Mesendoderm (in vitro differentiated cells): ENCODE measurements around the gene SNRNP48.

Experiments used
- DNase-seq: peaks from one replicate; pipeline ENCODE4 v3.0.0; 2013
- H2AK5ac ChIP-seq: 2 replicates; pipeline ENCODE4 v1.6.1; 2013; ENCODE audit warnings: low read length, inconsistent platforms
- H2BK120ac ChIP-seq: 2 replicates; pipeline ENCODE4 v1.6.1; 2013; ENCODE audit warnings: low read depth, mild to moderate bottlenecking, low read length, moderate library complexity, mixed read lengths
- H2BK15ac ChIP-seq: replicated peaks from 2 replicates; pipeline ENCODE4 v1.6.1; 2013; ENCODE audit warnings: low read depth, mild to moderate bottlenecking, moderate library complexity
- H2BK5ac ChIP-seq: 2 replicates; pipeline ENCODE4 v1.6.1; 2013; ENCODE audit warnings: low read length, inconsistent platforms
- H3K18ac ChIP-seq: 2 replicates; pipeline ENCODE4 v1.6.1; 2013; ENCODE audit warnings: mild to moderate bottlenecking, low read length, mixed read lengths
- H3K23ac ChIP-seq: one replicate; pipeline ENCODE4 v1.6.1; 2013; ENCODE audit warnings: low read length
- H3K27ac ChIP-seq: 2 replicates; pipeline ENCODE4 v1.5.1; 2013; ENCODE audit warnings: low read depth, mild to moderate bottlenecking, inconsistent platforms, low read length, moderate library complexity
- H3K27me3 ChIP-seq: 2 replicates; pipeline ENCODE4 v1.6.1; 2013; ENCODE audit warnings: low read length, control low read depth, mild to moderate bottlenecking, inconsistent platforms; ENCODE audit not compliant: insufficient read depth, poor library complexity
- H3K36me3 ChIP-seq: 2 replicates; pipeline ENCODE4 v1.6.1; 2013; ENCODE audit warnings: low read length, inconsistent platforms; ENCODE audit not compliant: control insufficient read depth, insufficient read depth
- H3K4ac ChIP-seq: one replicate; pipeline ENCODE4 v1.6.1; 2013; ENCODE audit warnings: low read depth, mild to moderate bottlenecking, low read length, moderate library complexity
- H3K4me1 ChIP-seq: 2 replicates; pipeline ENCODE4 v1.6.1; 2013; ENCODE audit warnings: low read depth, low read length, inconsistent platforms; ENCODE audit not compliant: control insufficient read depth
- H3K4me2 ChIP-seq: 2 replicates; pipeline ENCODE4 v1.6.1; 2013; ENCODE audit warnings: low read length
- H3K4me3 ChIP-seq: 2 replicates; pipeline ENCODE4 v1.5.1; 2013; ENCODE audit warnings: mild to moderate bottlenecking, low read length
- H3K56ac ChIP-seq: one replicate; pipeline ENCODE4 v1.6.1; 2013; ENCODE audit warnings: low read length
- H3K79me1 ChIP-seq: 2 replicates; pipeline ENCODE4 v1.6.1; 2013; ENCODE audit warnings: low read length, inconsistent platforms
- H3K79me2 ChIP-seq: 2 replicates; pipeline ENCODE4 v1.6.1; 2013; ENCODE audit warnings: mild to moderate bottlenecking, low read length; ENCODE audit not compliant: control insufficient read depth, insufficient read depth
- H3K9ac ChIP-seq: 2 replicates; pipeline ENCODE4 v1.6.1; 2013; ENCODE audit warnings: low read length, inconsistent platforms
- H4K5ac ChIP-seq: one replicate; pipeline ENCODE4 v1.6.1; 2013; ENCODE audit warnings: low read length
- H4K8ac ChIP-seq: one replicate; pipeline ENCODE4 v1.6.1; 2013; ENCODE audit warnings: low read depth, mild to moderate bottlenecking, control low read depth, low read length, moderate library complexity
- WGBS: extraction: QIAGEN DNeasy Blood & Tissue Kit; methylation state at CpG from one replicate; pipeline ENCODE4 v1.1.7; 2013; ENCODE audit warnings: low lambda C conversion rate, missing lambda C conversion rate; ENCODE audit not compliant: insufficient coverage; ENCODE audit errors: extremely low coverage; 5-methylcytosine and 5-hydroxymethylcytosine counted together

SNRNP48 gene

GRCh38 chr6:7589221-7589620 is 777 bp upstream of the SNRNP48 start:
- H3K27ac ChIP-seq, result no peak overlapping the region
- H3K4me1 ChIP-seq, result peaks cover 5% of the 10 kb centered on the region
- peaks cover 24% of the 10 kb centered on the region for H3K79me2 ChIP-seq
- H2BK5ac ChIP-seq, result no peak overlapping the region
- H4K5ac ChIP-seq, result no peak overlapping the region
- H2AK5ac ChIP-seq, result no peak overlapping the region
- no peak overlapping the region for H3K56ac ChIP-seq
- H4K8ac ChIP-seq, result no peak overlapping the region
- H2BK15ac ChIP-seq, result no peak overlapping the region
- H2BK120ac ChIP-seq, result no peak overlapping the region
- H3K4me2 ChIP-seq, result no peak overlapping the region
- no peak overlapping the region for H3K23ac ChIP-seq
- H3K4me3 ChIP-seq, result no peak overlapping the region
- H3K36me3 ChIP-seq, result peaks cover 2% of the 10 kb centered on the region
- H3K79me1 ChIP-seq, result peaks cover 15% of the 10 kb centered on the region
- no CpG with 5 or more reads among the region's 3 CpGs for WGBS
- no peak overlapping the region for H3K18ac ChIP-seq
- H3K27me3 ChIP-seq, result no peaks in the 10 kb centered on the region
- no peak overlapping the region for H3K4ac ChIP-seq
- no peak overlapping the region for H3K9ac ChIP-seq
- DNase-seq, result no peak

- Histone ChIP-seq H3K4ac (no peak overlapping the region), H3K9ac (peak overlapping the region; percentile 93), H4K8ac (no peak overlapping the region), H2BK120ac (no peak overlapping the region), H3K27me3 (no peaks in the 10 kb centered on the region), H3K4me3 (peak overlapping the region; percentile 88), H3K36me3 (peaks cover 4% of the 10 kb centered on the region), H3K56ac (peak overlapping the region; percentile 94), H3K4me2 (peak overlapping the region; percentile 71), H2BK5ac (no peak overlapping the region), H3K23ac (no peak overlapping the region), H4K5ac (no peak overlapping the region), H2BK15ac (no peak overlapping the region), H3K27ac (no peak overlapping the region), H3K79me1 (peaks cover 15% of the 10 kb centered on the region), H3K4me1 (peaks cover 5% of the 10 kb centered on the region), H3K18ac (no peak overlapping the region), H2AK5ac (no peak overlapping the region), H3K79me2 (peaks cover 24% of the 10 kb centered on the region)
- WGBS, result no CpG with 5 or more reads among the region's 10 CpGs
- DNase-seq, result peak; percentile 3
Observed at GRCh38 chr6:7590918-7591302, 912 bp downstream of the SNRNP48 start.

- H3K27ac ChIP-seq, result no peak overlapping the region
- H2AK5ac ChIP-seq, result no peak overlapping the region
- H3K79me2 ChIP-seq, result peaks cover 24% of the 10 kb centered on the region
- H3K36me3 ChIP-seq, result peaks cover 4% of the 10 kb centered on the region
- DNase-seq, result no peak
- H3K18ac ChIP-seq, result no peak overlapping the region
- no peak overlapping the region for H3K9ac ChIP-seq
- H3K23ac ChIP-seq, result no peak overlapping the region
- no peaks in the 10 kb centered on the region for H3K27me3 ChIP-seq
- no peak overlapping the region for H2BK15ac ChIP-seq
- no peak overlapping the region for H2BK5ac ChIP-seq
- H3K79me1 ChIP-seq, result peaks cover 15% of the 10 kb centered on the region
- WGBS, result no CpG with 5 or more reads among the region's 5 CpGs
- H3K4me2 ChIP-seq, result peak overlapping the region; percentile 19
- H4K8ac ChIP-seq, result no peak overlapping the region
- H3K56ac ChIP-seq, result no peak overlapping the region
- H3K4me3 ChIP-seq, result no peak overlapping the region
- no peak overlapping the region for H4K5ac ChIP-seq
- H2BK120ac ChIP-seq, result no peak overlapping the region
- no peak overlapping the region for H3K4ac ChIP-seq
- peaks cover 5% of the 10 kb centered on the region for H3K4me1 ChIP-seq
Observed at GRCh38 chr6:7591770-7592169, 1.8 kb downstream of the SNRNP48 start.

GRCh38 chr6:7593229-7593628 is 3.2 kb downstream of the SNRNP48 start:
- no peak overlapping the region for H4K8ac ChIP-seq
- no peak overlapping the region for H3K4me3 ChIP-seq
- no peak overlapping the region for H3K56ac ChIP-seq
- H3K4ac ChIP-seq, result no peak overlapping the region
- H2BK15ac ChIP-seq, result no peak overlapping the region
- H3K27me3 ChIP-seq, result no peaks in the 10 kb centered on the region
- no peak overlapping the region for H3K18ac ChIP-seq
- no peak overlapping the region for H3K9ac ChIP-seq
- H3K79me1 ChIP-seq, result peaks cover 15% of the 10 kb centered on the region
- WGBS, result no CpG with 5 or more reads among the region's 1 CpG
- H3K36me3 ChIP-seq, result peaks cover 4% of the 10 kb centered on the region
- peaks cover 5% of the 10 kb centered on the region for H3K4me1 ChIP-seq
- H4K5ac ChIP-seq, result no peak overlapping the region
- H3K79me2 ChIP-seq, result peaks cover 24% of the 10 kb centered on the region
- no peak overlapping the region for H3K27ac ChIP-seq
- H2AK5ac ChIP-seq, result no peak overlapping the region
- no peak overlapping the region for H2BK5ac ChIP-seq
- no peak overlapping the region for H2BK120ac ChIP-seq
- H3K23ac ChIP-seq, result peak overlapping the region; percentile 3
- DNase-seq, result no peak
- no peak overlapping the region for H3K4me2 ChIP-seq

DNA sequence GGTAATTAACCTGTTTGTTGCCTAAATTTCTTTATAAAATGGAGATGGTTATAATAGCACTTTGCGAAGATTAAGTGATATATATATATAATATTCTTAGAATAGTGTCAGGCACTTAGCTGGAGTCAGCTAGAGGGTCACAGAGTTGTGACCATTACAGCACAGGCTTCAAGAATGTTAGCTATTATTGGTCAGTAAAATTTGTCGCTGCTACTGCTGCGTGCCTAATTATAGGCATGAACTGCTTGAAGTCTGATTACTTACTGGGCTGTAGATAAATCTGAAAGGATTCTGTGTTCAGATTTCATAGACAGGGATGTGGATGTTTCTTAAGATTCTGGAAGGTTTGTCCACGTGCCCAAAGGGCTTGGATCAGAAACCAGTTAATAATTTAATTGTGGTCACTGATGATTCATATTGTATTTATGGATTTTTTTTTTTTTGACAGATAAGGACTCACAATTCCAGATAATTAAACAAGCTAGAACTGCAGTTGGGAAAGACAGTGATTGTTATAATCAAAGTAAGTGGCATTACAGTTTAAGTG is 4.7 kb downstream of the SNRNP48 start:
- WGBS, result 100% methylated on average over 1 of the region's 4 CpGs
- Histone ChIP-seq H3K9ac (no peak overlapping the region), H2BK15ac (no peak overlapping the region), H3K36me3 (peaks cover 4% of the 10 kb centered on the region), H3K27me3 (no peaks in the 10 kb centered on the region), H3K18ac (no peak overlapping the region), H3K56ac (no peak overlapping the region), H3K4me1 (peaks cover 5% of the 10 kb centered on the region), H3K79me1 (peaks cover 15% of the 10 kb centered on the region), H2AK5ac (no peak overlapping the region), H2BK120ac (no peak overlapping the region), H3K4me2 (no peak overlapping the region), H3K4me3 (no peak overlapping the region), H3K23ac (no peak overlapping the region), H2BK5ac (no peak overlapping the region), H3K27ac (no peak overlapping the region), H3K79me2 (peaks cover 24% of the 10 kb centered on the region), H3K4ac (no peak overlapping the region), H4K5ac (no peak overlapping the region), H4K8ac (no peak overlapping the region)
- no peak for DNase-seq

- peaks cover 2% of the 10 kb centered on the region for H3K36me3 ChIP-seq
- DNase-seq, result no peak
Observed at GRCh38 chr6:7604003-7604402, 14.0 kb downstream of the SNRNP48 start.

More at GRCh38 chr6:7604003-7604402, 14.0 kb downstream of the SNRNP48 start:
- Histone ChIP-seq H4K5ac (no peak overlapping the region), H3K27me3 (no peaks in the 10 kb centered on the region), H3K4me2 (no peak overlapping the region), H3K56ac (no peak overlapping the region), H3K4me1 (no peaks in the 10 kb centered on the region), H3K18ac (no peak overlapping the region), H3K23ac (no peak overlapping the region), H2BK120ac (no peak overlapping the region), H2AK5ac (no peak overlapping the region), H3K4ac (no peak overlapping the region), H3K79me2 (no peaks in the 10 kb centered on the region), H2BK15ac (no peak overlapping the region), H3K9ac (no peak overlapping the region), H3K79me1 (no peaks in the 10 kb centered on the region), H3K27ac (no peak overlapping the region), H2BK5ac (no peak overlapping the region), H3K4me3 (no peak overlapping the region), H4K8ac (no peak overlapping the region)
- WGBS, result no CpG with 5 or more reads among the region's 4 CpGs
